Subcutaneous abdominal adipose tissue (tissue), 5 donors: ENCODE data around the gene ARL4A.
A peak's percentile ranks its signal among the peaks of the same experiment; 100 is the strongest.
"Not testable (repeated sequence)": the region's sequence is repeated elsewhere in the genome, so short reads cannot be mapped to it uniquely, and the experiment has no call there.

ENCODE experiments used
- H3K27ac ChIP-seq: one replicate; pipeline ENCODE4 v1.7.0; 2013; ENCODE audit warnings: low read depth, mild to moderate bottlenecking, inconsistent platforms, low read length, moderate library complexity
- H3K27me3 ChIP-seq, 5 donors: one replicate each; pipeline ENCODE4 v1.7.0; 2013; ENCODE audit warnings: low read length in 5 of 5, inconsistent platforms in 1 of 5; ENCODE audit not compliant: control insufficient read depth in 5 of 5, insufficient read depth in 4 of 5
- H3K36me3 ChIP-seq, 5 donors: one replicate each; pipeline ENCODE4 v1.7.0; 2013; ENCODE audit warnings: low read length in 5 of 5; ENCODE audit not compliant: control insufficient read depth in 5 of 5, insufficient read depth in 5 of 5
- H3K4me1 ChIP-seq, 5 donors: one replicate each; pipeline ENCODE4 v1.7.0; 2013; ENCODE audit warnings: low read length in 5 of 5, mild to moderate bottlenecking in 3 of 5, moderate library complexity in 1 of 5; ENCODE audit not compliant: control insufficient read depth in 5 of 5, insufficient read depth in 5 of 5
- H3K4me3 ChIP-seq, 5 donors: one replicate each; pipeline ENCODE4 v1.7.0; 2013; ENCODE audit warnings: low read length in 5 of 5, low read depth in 1 of 5
- H3K9ac ChIP-seq, 5 donors: one replicate each; pipeline ENCODE4 v1.7.0; 2013; ENCODE audit warnings: low read length in 5 of 5, mild to moderate bottlenecking in 4 of 5, moderate library complexity in 3 of 5
- H3K9me3 ChIP-seq, 5 donors: one replicate each; pipeline ENCODE4 v1.7.0; 2013; ENCODE audit warnings: low read length in 5 of 5; ENCODE audit not compliant: control insufficient read depth in 5 of 5
- donor health status: healthy.
- donor health status: healthy.
- donor health status: healthy.
- donor health status: healthy.
- donor health status: healthy.

The ARL4A gene

GRCh38 chr7:12686891-12687717, at the start of gene ARL4A:
ARL4A (plus strand) TSS chr7:12687633; CDS start chr7:12688255, 622 bp downstream.
- Histone ChIP-seq H3K27ac (peak within 1 kb of the TSS; percentile 83), H3K4me3 (peak within 1 kb of the TSS; percentile 81 to 97 (median 90)), H3K36me3 (no peaks in the 10 kb centered on the region), H3K27me3 (no peaks in the 10 kb centered on the region), H3K4me1 (peaks cover 0 to 33% (median 18%) of the 10 kb centered on the region in 5 donors), H3K9ac (peak within 1 kb of the TSS; percentile 5 to 97 (median 91)), H3K9me3 (no peaks in the 10 kb centered on the region)

- Histone ChIP-seq H3K9me3 (no peaks in the 10 kb centered on the region), H3K27me3 (no peaks in the 10 kb centered on the region), H3K4me3 (no peak overlapping the region), H3K4me1 (peaks cover 0 to 8% (median 0%) of the 10 kb centered on the region in 5 donors), H3K27ac (no peak overlapping the region), H3K36me3 (peaks cover 0 to 32% (median 5%) of the 10 kb centered on the region in 5 donors), H3K9ac (no peak overlapping the region)
These were observed 49.4 kb upstream of the ARL4A start for GRCh38 chr7:12637819-12638592.

GRCh38 chr7:12638851-12639456, 48.5 kb upstream of the ARL4A start:
- Histone ChIP-seq H3K27me3 (no peaks in the 10 kb centered on the region), H3K4me3 (no peak overlapping the region), H3K9ac (no peak overlapping the region), H3K36me3 (peaks cover 0 to 32% (median 5%) of the 10 kb centered on the region in 5 donors), H3K4me1 (peaks cover 0 to 8% (median 0%) of the 10 kb centered on the region in 5 donors), H3K9me3 (no peaks in the 10 kb centered on the region), H3K27ac (no peak overlapping the region)

- H3K4me1 ChIP-seq, result peaks cover 0 to 8% (median 0%) of the 10 kb centered on the region in 5 donors
- no peak overlapping the region for H3K27ac ChIP-seq
- H3K36me3 ChIP-seq, result peaks cover 0 to 32% (median 8%) of the 10 kb centered on the region in 5 donors
- H3K27me3 ChIP-seq, result no peaks in the 10 kb centered on the region
- no peak overlapping the region for H3K4me3 ChIP-seq
- no peaks in the 10 kb centered on the region for H3K9me3 ChIP-seq
- H3K9ac ChIP-seq, result no peak overlapping the region
These were observed 46.9 kb upstream of the ARL4A start for GRCh38 chr7:12640299-12641096.

- H3K4me1 ChIP-seq, result peaks cover 0 to 4% (median 0%) of the 10 kb centered on the region in 5 donors
- no peak overlapping the region for H3K27ac ChIP-seq
- H3K9me3 ChIP-seq, result no peaks in the 10 kb centered on the region
- H3K4me3 ChIP-seq, result no peak overlapping the region
- H3K27me3 ChIP-seq, result no peaks in the 10 kb centered on the region
- peaks cover 0 to 37% (median 8%) of the 10 kb centered on the region in 5 donors for H3K36me3 ChIP-seq
- no peak overlapping the region for H3K9ac ChIP-seq
These were observed 46.2 kb upstream of the ARL4A start for GRCh38 chr7:12641196-12641595.

- Histone ChIP-seq H3K27ac (no peak overlapping the region), H3K4me1 (peaks cover 0 to 4% (median 0%) of the 10 kb centered on the region in 5 donors), H3K4me3 (no peak overlapping the region), H3K36me3 (peaks cover 0 to 27% (median 8%) of the 10 kb centered on the region in 5 donors), H3K9me3 (no peaks in the 10 kb centered on the region), H3K9ac (no peak overlapping the region), H3K27me3 (no peaks in the 10 kb centered on the region)
These were observed 44.9 kb upstream of the ARL4A start for GRCh38 chr7:12642508-12642907.

GRCh38 chr7:12643001-12643643, 44.3 kb upstream of the ARL4A start:
- no peak overlapping the region for H3K4me3 ChIP-seq
- no peaks in the 10 kb centered on the region for H3K27me3 ChIP-seq
- peaks cover 0 to 27% (median 8%) of the 10 kb centered on the region in 5 donors for H3K36me3 ChIP-seq
- peaks cover 0 to 3% (median 0%) of the 10 kb centered on the region in 5 donors for H3K4me1 ChIP-seq
- no peak overlapping the region for H3K27ac ChIP-seq
- H3K9me3 ChIP-seq, result no peaks in the 10 kb centered on the region
- no peak overlapping the region for H3K9ac ChIP-seq

GRCh38 chr7:12643644-12644043, 43.8 kb upstream of the ARL4A start:
- no peaks in the 10 kb centered on the region for H3K4me1 ChIP-seq
- peaks cover 0 to 24% (median 8%) of the 10 kb centered on the region in 5 donors for H3K36me3 ChIP-seq
- no peaks in the 10 kb centered on the region for H3K9me3 ChIP-seq
- H3K27me3 ChIP-seq, result no peaks in the 10 kb centered on the region
- no peak overlapping the region for H3K4me3 ChIP-seq
- H3K27ac ChIP-seq, result no peak overlapping the region
- H3K9ac ChIP-seq, result no peak overlapping the region

GRCh38 chr7:12645212-12645611, 42.2 kb upstream of the ARL4A start:
- peaks cover 0 to 27% (median 8%) of the 10 kb centered on the region in 5 donors for H3K36me3 ChIP-seq
- not testable (repeated sequence) for H3K4me3 ChIP-seq, H3K9me3 ChIP-seq, H3K4me1 ChIP-seq, H3K27ac ChIP-seq, H3K27me3 ChIP-seq, H3K9ac ChIP-seq
